ENCODE measurements around the gene FOXI1.
A peak's percentile ranks its signal among the peaks of the same experiment; 100 is the strongest.

Gene FOXI1

GRCh38 chr5:170104710-170105109, 987 bp upstream of the FOXI1 start (continued):
- TF ChIP-seq ZFP41 (tag by site-specific recombination; IDR thresholded peaks at IDR 0.05; ENCODE audit: borderline replicate concordance), result no peak

- no peaks in the 10 kb centered on the region for H3K9me3 ChIP-seq (ENCODE audit: control insufficient read depth, insufficient read depth, low read depth, low read length)
- no peak overlapping the region for H3K27ac ChIP-seq (ENCODE audit: extremely low read depth, low read depth, low read length)
- no peak overlapping the region for H3K4me3 ChIP-seq (ENCODE audit: low read depth, low read length)
- ChIA-PET CTCF (interaction anchor here (1.1 kb wide), 1 partner anchor 77 kb away, joined by 3 read pairs; no protein-coding TSS in a partner anchor), POLR2A (no interaction called here)
- TF ChIP-seq ZNF10 (tag by site-specific recombination; IDR thresholded peaks at IDR 0.05) (peak; percentile 67), ZNF623 (tag by site-specific recombination; IDR thresholded peaks at IDR 0.05) (no peak), ZNF426 (tag by site-specific recombination; IDR thresholded peaks at IDR 0.05) (no peak)
- H3K4me1 ChIP-seq (ENCODE audit: control insufficient read depth, insufficient read depth, low read length), result no peaks in the 10 kb centered on the region
- no peaks in the 10 kb centered on the region for H3K36me3 ChIP-seq (ENCODE audit: control insufficient read depth in 2 of 2, insufficient read depth in 1 of 2, low read length in 2 of 2)
These were observed 2.0 kb downstream of the FOXI1 start for GRCh38 chr5:170107674-170108073.

- Histone ChIP-seq H3K9me3 (ENCODE audit: control insufficient read depth, insufficient read depth, low read depth, low read length) (no peaks in the 10 kb centered on the region), H3K4me1 (ENCODE audit: control insufficient read depth, insufficient read depth, low read length) (no peaks in the 10 kb centered on the region), H3K36me3 (ENCODE audit: control insufficient read depth in 2 of 2, insufficient read depth in 1 of 2, low read length in 2 of 2) (no peaks in the 10 kb centered on the region), H3K4me3 (ENCODE audit: low read depth, low read length) (no peak overlapping the region), H3K27ac (ENCODE audit: extremely low read depth, low read depth, low read length) (no peak overlapping the region)
- CTCF ChIA-PET, result interaction anchor here (0.6 kb wide), 1 partner anchor 14 kb away, joined by 4 read pairs; no protein-coding TSS in a partner anchor
- TF ChIP-seq ZNF626 (tag by site-specific recombination; IDR thresholded peaks at IDR 0.05) (no peak), KLF7 (tag by site-specific recombination; IDR thresholded peaks at IDR 0.05; ENCODE audit: borderline replicate concordance) (no peak), REST (tag by site-specific recombination; IDR thresholded peaks at IDR 0.05) (no peak), ZBTB8A (tag by site-specific recombination; IDR thresholded peaks at IDR 0.05) (no peak), ZSCAN16 (tag by site-specific recombination; IDR thresholded peaks at IDR 0.05) (no peak), ZNF629 (tag by site-specific recombination; IDR thresholded peaks at IDR 0.05) (no peak)
- POLR2A ChIA-PET, result no interaction called here
These were observed 2.6 kb downstream of the FOXI1 start for GRCh38 chr5:170108266-170108785.

GRCh38 chr5:170109059-170110031, 3.6 kb downstream of the FOXI1 start:
- TF ChIP-seq ZIC2 (tag by site-specific recombination; IDR thresholded peaks at IDR 0.05), result peak; percentile 26; the same call in 1 of the 2 replicates
- no peak for TF ChIP-seq ZNF274 (IDR thresholded peaks at IDR 0.05; ENCODE audit: low read length)
- no peak for TF ChIP-seq ZNF274 (tag by site-specific recombination; IDR thresholded peaks at IDR 0.05; ENCODE audit: borderline replicate concordance)

More at GRCh38 chr5:170109059-170110031, 3.6 kb downstream of the FOXI1 start:
- POLR2A ChIA-PET, result interaction anchor here (0.6 kb wide), 1 partner anchor 460 kb away, joined by 3 read pairs; no protein-coding TSS in a partner anchor
- Histone ChIP-seq H3K4me1 (ENCODE audit: control insufficient read depth, insufficient read depth, low read length) (no peaks in the 10 kb centered on the region), H3K9me3 (ENCODE audit: control insufficient read depth, insufficient read depth, low read depth, low read length) (no peaks in the 10 kb centered on the region), H3K27ac (ENCODE audit: extremely low read depth, low read depth, low read length) (no peak overlapping the region), H3K36me3 (ENCODE audit: control insufficient read depth in 2 of 2, insufficient read depth in 1 of 2, low read length in 2 of 2) (no peaks in the 10 kb centered on the region), H3K4me3 (ENCODE audit: low read depth, low read length) (no peak overlapping the region)
- CTCF ChIA-PET, result interaction anchor here (0.5 to 0.9 kb wide), 3 partner anchors 8 to 514 kb away, joined by 3 to 5 read pairs (median 4); no protein-coding TSS in a partner anchor

All from HEK293 (cell line).